GF-D8 (cell line): Measurements from ENCODE around the gene RFTN1.

Source experiments
- DNase-seq: peaks from one replicate; lab custom pipeline; 2025; lab: John Stamatoyannopoulos, UW

RFTN1 gene

GRCh38 chr3:16377847-16378302, 135.6 kb downstream of the RFTN1 start:
- DNase-seq: no peak

GRCh38 chr3:16377196-16377595, 136.3 kb downstream of the RFTN1 start:
- no peak for DNase-seq

- DNase-seq: no peak
These were observed 137.6 kb downstream of the RFTN1 start for GRCh38 chr3:16375891-16376290.

GRCh38 chr3:16374935-16375245, 138.6 kb downstream of the RFTN1 start:
- DNase-seq: no peak

- DNase-seq: no peak
These were observed 139.2 kb downstream of the RFTN1 start for GRCh38 chr3:16374047-16374934.

GRCh38 chr3:16373341-16373946, 140.1 kb downstream of the RFTN1 start:
- no peak for DNase-seq

GRCh38 chr3:16372362-16373292, 140.9 kb downstream of the RFTN1 start:
- no peak for DNase-seq

GRCh38 chr3:16370872-16371740, 142.4 kb downstream of the RFTN1 start:
- no peak for DNase-seq

- no peak for DNase-seq
These were observed 143.0 kb downstream of the RFTN1 start for GRCh38 chr3:16370503-16370871.

GRCh38 chr3:16369885-16370284, 143.6 kb downstream of the RFTN1 start:
- DNase-seq: no peak

- DNase-seq: no peak
These were observed 144.2 kb downstream of the RFTN1 start for GRCh38 chr3:16369276-16369675.

GRCh38 chr3:16366581-16366980, 146.9 kb downstream of the RFTN1 start:
- DNase-seq: no peak

GRCh38 chr3:16365491-16366128, 147.9 kb downstream of the RFTN1 start:
- DNase-seq: no peak

GRCh38 chr3:16364963-16365362, 148.5 kb downstream of the RFTN1 start:
- DNase-seq: no peak

- no peak for DNase-seq
These were observed 149.2 kb downstream of the RFTN1 start for GRCh38 chr3:16364323-16364722.

- DNase-seq: no peak
These were observed 149.9 kb downstream of the RFTN1 start for GRCh38 chr3:16363636-16364035.

GRCh38 chr3:16362770-16363169, 150.7 kb downstream of the RFTN1 start:
- no peak for DNase-seq

- DNase-seq: no peak
These were observed 152.4 kb downstream of the RFTN1 start for GRCh38 chr3:16361087-16361486.

- no peak for DNase-seq
These were observed 154.2 kb downstream of the RFTN1 start for GRCh38 chr3:16359331-16359730.

- no peak for DNase-seq
These were observed 155.2 kb downstream of the RFTN1 start for GRCh38 chr3:16358336-16358735.
